ENCODE measurements around the gene TPSB2. TPM values are rescaled to one million over a fixed set of nuclear protein-coding genes. Genes with fewer than 3 reads are reported as not detected.

TPSB2 gene
- total RNA-seq, 1 donor from 2014 or later = not detected

DNA sequence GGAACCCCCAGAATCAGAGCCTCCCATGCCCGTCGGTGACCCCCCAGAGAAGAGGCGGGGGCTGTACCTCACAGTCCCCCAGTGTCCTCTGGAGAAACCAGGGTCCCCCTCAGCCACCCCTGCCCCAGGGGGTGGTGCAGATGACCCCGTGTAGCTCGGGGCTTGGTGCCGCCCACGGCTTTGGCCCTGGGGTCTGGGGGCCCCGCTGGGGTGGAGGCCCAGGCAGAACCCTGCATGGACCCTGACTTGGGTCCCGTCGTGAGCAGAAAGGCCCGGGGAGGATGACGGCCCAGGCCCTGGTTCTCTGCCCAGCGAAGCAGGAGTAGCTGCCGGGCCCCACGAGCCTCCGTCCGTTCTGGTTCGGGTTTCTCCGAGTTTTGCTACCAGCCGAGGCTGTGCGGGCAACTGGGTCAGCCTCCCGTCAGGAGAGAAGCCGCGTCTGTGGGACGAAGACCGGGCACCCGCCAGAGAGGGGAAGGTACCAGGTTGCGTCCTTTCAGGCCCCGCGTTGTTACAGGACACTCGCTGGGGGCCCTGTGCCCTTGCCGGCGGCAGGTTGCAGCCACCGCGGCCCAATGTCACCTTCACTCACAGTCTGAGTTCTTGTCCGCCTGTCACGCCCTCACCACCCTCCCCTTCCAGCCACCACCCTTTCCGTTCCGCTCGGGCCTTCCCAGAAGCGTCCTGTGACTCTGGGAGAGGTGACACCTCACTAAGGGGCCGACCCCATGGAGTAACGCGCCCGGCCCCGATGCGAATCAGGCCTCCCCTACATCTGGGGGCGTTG is 8.9 kb downstream of the TPSB2 start:
- no peaks in the 10 kb centered on the region for H3K4me1 Mint-ChIP-seq
- H3K36me3 Mint-ChIP-seq = no peaks in the 10 kb centered on the region
- TF ChIP-seq, protein P1, sequence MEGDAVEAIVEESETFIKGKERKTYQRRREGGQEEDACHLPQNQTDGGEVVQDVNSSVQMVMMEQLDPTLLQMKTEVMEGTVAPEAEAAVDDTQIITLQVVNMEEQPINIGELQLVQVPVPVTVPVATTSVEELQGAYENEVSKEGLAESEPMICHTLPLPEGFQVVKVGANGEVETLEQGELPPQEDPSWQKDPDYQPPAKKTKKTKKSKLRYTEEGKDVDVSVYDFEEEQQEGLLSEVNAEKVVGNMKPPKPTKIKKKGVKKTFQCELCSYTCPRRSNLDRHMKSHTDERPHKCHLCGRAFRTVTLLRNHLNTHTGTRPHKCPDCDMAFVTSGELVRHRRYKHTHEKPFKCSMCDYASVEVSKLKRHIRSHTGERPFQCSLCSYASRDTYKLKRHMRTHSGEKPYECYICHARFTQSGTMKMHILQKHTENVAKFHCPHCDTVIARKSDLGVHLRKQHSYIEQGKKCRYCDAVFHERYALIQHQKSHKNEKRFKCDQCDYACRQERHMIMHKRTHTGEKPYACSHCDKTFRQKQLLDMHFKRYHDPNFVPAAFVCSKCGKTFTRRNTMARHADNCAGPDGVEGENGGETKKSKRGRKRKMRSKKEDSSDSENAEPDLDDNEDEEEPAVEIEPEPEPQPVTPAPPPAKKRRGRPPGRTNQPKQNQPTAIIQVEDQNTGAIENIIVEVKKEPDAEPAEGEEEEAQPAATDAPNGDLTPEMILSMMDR (IDR thresholded peaks at IDR 0.05; ENCODE audit: unreplicated experiment) = no peak
- no peak overlapping the region for H3K4me3 Mint-ChIP-seq
- no peak for DNase-seq (ENCODE audit: low spot score in 2 of 2, unreplicated experiment in 2 of 2)
- H3K9me3 Mint-ChIP-seq = no peaks in the 10 kb centered on the region
- H3K27me3 Mint-ChIP-seq (ENCODE audit: low read depth) = no peaks in the 10 kb centered on the region
- no peak overlapping the region for H3K27ac Mint-ChIP-seq

GRCh38 chr16:1220098-1220728 is 9.8 kb downstream of the TPSB2 start:
- H3K9me3 Mint-ChIP-seq = no peaks in the 10 kb centered on the region
- TF ChIP-seq, protein P1 (IDR thresholded peaks at IDR 0.05; ENCODE audit: unreplicated experiment) = no peak
- no peak overlapping the region for H3K27ac Mint-ChIP-seq
- no peaks in the 10 kb centered on the region for H3K36me3 Mint-ChIP-seq
- no peak for DNase-seq (ENCODE audit: low spot score in 2 of 2, unreplicated experiment in 2 of 2)
- no peak overlapping the region for H3K4me3 Mint-ChIP-seq
- no peaks in the 10 kb centered on the region for H3K27me3 Mint-ChIP-seq (ENCODE audit: low read depth)
- H3K4me1 Mint-ChIP-seq = no peaks in the 10 kb centered on the region

DNA sequence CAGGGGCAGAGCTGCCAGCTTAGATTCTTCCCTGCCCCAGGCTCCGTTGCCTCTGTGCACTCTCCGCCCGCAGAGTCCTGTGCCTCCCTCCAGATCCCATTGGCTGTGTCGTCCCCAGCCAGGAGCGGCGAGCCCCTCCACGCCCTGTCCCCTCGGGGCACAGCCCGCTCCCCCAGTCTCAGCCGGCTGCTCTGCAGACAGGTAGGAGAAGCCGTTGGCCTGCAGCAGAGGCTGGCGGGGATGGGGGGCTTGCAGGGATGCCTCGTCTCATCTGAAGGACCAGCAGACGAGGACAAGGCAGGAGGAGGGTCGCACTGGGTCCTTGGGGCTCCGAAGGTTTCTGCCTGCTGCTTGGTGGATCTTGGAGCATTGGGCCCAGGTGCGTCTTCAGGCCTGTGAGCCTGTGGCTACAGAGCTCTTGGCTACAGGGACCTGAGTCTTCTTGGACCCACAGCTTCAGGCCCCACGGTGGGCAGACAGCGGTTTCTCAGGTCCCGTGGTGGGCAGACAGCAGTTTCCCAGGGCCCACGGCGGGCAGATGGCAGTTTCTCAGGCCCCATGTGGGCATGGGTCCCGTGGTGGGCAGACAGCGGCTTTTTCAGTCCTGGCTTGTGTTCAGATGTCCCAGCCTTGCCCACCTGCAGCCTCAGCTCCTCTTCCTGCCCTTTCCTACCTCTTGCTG is 10.9 kb downstream of the TPSB2 start:
- DNase-seq (ENCODE audit: low spot score in 2 of 2, unreplicated experiment in 2 of 2) = no peak
- Mint-ChIP-seq H3K27me3 (ENCODE audit: low read depth) (no peaks in the 10 kb centered on the region), H3K4me3 (no peak overlapping the region), H3K9me3 (no peaks in the 10 kb centered on the region), H3K36me3 (no peaks in the 10 kb centered on the region), H3K4me1 (no peaks in the 10 kb centered on the region), H3K27ac (no peak overlapping the region)
- TF ChIP-seq, protein P1 (IDR thresholded peaks at IDR 0.05; ENCODE audit: unreplicated experiment) = no peak

DNA sequence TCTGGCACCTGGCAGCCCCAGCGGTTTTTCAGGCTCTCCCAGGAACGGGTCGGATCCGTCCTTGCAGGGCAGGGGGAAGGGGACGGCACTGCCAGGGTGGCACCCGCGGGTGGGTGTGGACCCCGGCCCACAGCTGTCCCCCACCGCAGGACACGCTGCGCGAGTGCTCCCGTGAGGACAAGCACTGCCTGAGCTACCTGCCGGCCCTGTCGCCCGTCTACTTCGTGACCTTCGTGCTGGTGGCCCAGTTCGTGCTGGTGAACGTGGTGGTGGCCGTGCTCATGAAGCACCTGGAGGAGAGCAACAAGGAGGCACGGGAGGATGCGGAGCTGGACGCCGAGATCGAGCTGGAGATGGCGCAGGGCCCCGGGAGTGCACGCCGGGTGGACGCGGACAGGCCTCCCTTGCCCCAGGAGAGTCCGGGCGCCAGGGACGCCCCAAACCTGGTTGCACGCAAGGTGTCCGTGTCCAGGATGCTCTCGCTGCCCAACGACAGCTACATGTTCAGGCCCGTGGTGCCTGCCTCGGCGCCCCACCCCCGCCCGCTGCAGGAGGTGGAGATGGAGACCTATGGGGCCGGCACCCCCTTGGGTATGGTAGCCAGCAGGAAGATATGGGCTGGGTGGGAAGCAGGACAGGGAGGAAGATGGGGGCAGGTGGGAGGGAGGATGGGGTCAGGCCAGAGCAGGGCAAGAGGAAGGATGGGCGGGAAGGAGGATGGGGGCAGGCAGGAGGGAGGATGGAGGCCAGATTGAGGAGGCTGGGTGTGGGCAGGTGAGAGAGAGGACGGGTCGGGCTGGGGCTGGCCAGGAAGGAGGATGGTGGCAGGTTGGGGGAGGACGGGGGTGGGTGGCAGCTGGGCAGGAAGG is 11.7 kb downstream of the TPSB2 start:
- H3K27me3 Mint-ChIP-seq (ENCODE audit: low read depth) = no peaks in the 10 kb centered on the region
- H3K9me3 Mint-ChIP-seq = no peaks in the 10 kb centered on the region
- TF ChIP-seq, protein P1 (IDR thresholded peaks at IDR 0.05; ENCODE audit: unreplicated experiment) = no peak
- no peaks in the 10 kb centered on the region for H3K36me3 Mint-ChIP-seq
- H3K4me3 Mint-ChIP-seq = no peak overlapping the region
- no peak for DNase-seq (ENCODE audit: low spot score in 2 of 2, unreplicated experiment in 2 of 2)
- H3K4me1 Mint-ChIP-seq = no peaks in the 10 kb centered on the region
- H3K27ac Mint-ChIP-seq = no peak overlapping the region

DNA sequence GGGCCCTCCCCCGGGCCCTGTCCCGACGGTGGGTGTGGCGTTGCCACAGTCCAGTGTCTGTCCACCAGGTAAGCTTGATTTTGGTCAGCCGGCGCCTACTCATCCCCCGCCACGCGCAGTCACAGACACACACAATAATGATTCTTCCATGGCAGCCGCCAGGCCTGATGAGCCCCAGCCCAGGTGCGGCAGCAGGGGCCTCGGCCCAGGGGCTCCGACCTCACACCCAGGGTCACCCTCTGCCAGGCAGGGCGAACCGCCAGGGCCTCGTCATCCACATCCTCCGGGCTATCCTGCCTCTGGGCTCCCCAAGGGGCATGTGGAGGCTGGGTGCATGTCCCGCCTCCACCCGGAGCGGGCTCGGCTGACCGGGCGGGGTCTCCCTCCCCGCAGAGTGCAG is 12.5 kb downstream of the TPSB2 start:
- H3K27ac Mint-ChIP-seq = no peak overlapping the region
- no peaks in the 10 kb centered on the region for H3K27me3 Mint-ChIP-seq (ENCODE audit: low read depth)
- TF ChIP-seq, protein P1 (IDR thresholded peaks at IDR 0.05; ENCODE audit: unreplicated experiment) = no peak
- H3K4me3 Mint-ChIP-seq = no peak overlapping the region
- H3K4me1 Mint-ChIP-seq = no peaks in the 10 kb centered on the region
- H3K36me3 Mint-ChIP-seq = no peaks in the 10 kb centered on the region
- no peaks in the 10 kb centered on the region for H3K9me3 Mint-ChIP-seq
- DNase-seq (ENCODE audit: low spot score in 2 of 2, unreplicated experiment in 2 of 2) = no peak

Measured in mesothelial cell of epicardium (in vitro differentiated cells).